Measurements from ENCODE around the gene GALNS.
"Not testable (repeated sequence)": the region's sequence is repeated elsewhere in the genome, so short reads cannot be mapped to it uniquely, and the experiment has no call there.

GALNS gene

GRCh38 chr16:88799569-88800276 is 57.0 kb downstream of the GALNS start:
- no peak for DNase-seq

GRCh38 chr16:88798772-88799455 is 57.8 kb downstream of the GALNS start:
- DNase-seq: peak; percentile 39

- DNase-seq: no peak
These were observed 58.7 kb downstream of the GALNS start for GRCh38 chr16:88798073-88798472.

GRCh38 chr16:88796278-88796677 is 60.5 kb downstream of the GALNS start:
- DNase-seq: peak; percentile 43

GRCh38 chr16:88793251-88793954 is 63.3 kb downstream of the GALNS start:
- peak; percentile 29 for DNase-seq

- no peak for DNase-seq
These were observed 64.0 kb downstream of the GALNS start for GRCh38 chr16:88792668-88793250.

- DNase-seq: no peak
These were observed 64.6 kb downstream of the GALNS start for GRCh38 chr16:88792078-88792550.

- DNase-seq: peak; percentile 66
These were observed 66.2 kb downstream of the GALNS start for GRCh38 chr16:88790312-88791211.

GRCh38 chr16:88789594-88789993 is 67.2 kb downstream of the GALNS start:
- DNase-seq: peak; percentile 40

GRCh38 chr16:88788749-88789148 is 68.0 kb downstream of the GALNS start:
- DNase-seq: not testable (repeated sequence)

GRCh38 chr16:88787579-88788314 is 69.0 kb downstream of the GALNS start:
- no peak for DNase-seq

- peak; percentile 41 for DNase-seq
These were observed 71.4 kb downstream of the GALNS start, which contains the start of gene PIEZO1 for GRCh38 chr16:88785106-88785924. TSS of gene PIEZO1 (minus strand) at chr16:88785220. CDS start at chr16:88784964, 256 bp downstream.

- DNase-seq: no peak
These were observed 72.0 kb downstream of the GALNS start for GRCh38 chr16:88784856-88785105.

GRCh38 chr16:88784074-88784855 is 72.5 kb downstream of the GALNS start:
- DNase-seq: peak; percentile 27

GRCh38 chr16:88783391-88784073 is 73.2 kb downstream of the GALNS start:
- no peak for DNase-seq

- DNase-seq: no peak
These were observed 74.0 kb downstream of the GALNS start for GRCh38 chr16:88782454-88783390.

GRCh38 chr16:88781140-88782077 is 75.3 kb downstream of the GALNS start:
- DNase-seq: no peak

All from NCI-H69 (cell line).